A549 treated with Mapracorat at 1 μM for 4 hours (cell line): ENCODE results near the gene TRIM68. TPM values are rescaled to one million over a fixed set of nuclear protein-coding genes. Genes with fewer than 3 reads are reported as not detected.

Experiments used
- total RNA-seq: library from RNA; stranded (reverse); fragments of 200-300 nt; extraction: Qiagen RNA extraction; gene quantifications from 5 replicates; pipeline ENCODE4 v1.2.3, GENCODE V29; 2022

TRIM68 gene
- total RNA-seq: 8.1 to 10.4 TPM (median 9.9 TPM) in 5 replicates

GRCh38 chr11:4607781-4608666 is at the start of gene TRIM68:
Gene TRIM68, minus strand, starts transcription at chr11:4608231. Its CDS starts 2,727 bp downstream, at chr11:4605504.

GRCh38 chr11:4643682-4644081 is 35.7 kb upstream of the TRIM68 start, which contains the start of gene OR51E1:
Gene OR51E1, plus strand, starts transcription at chr11:4643982. Its CDS starts 8,545 bp downstream, at chr11:4652527.

GRCh38 chr11:4636962-4637661 is 29.1 kb upstream of the TRIM68 start, which contains the start of gene OR51D1:
Gene OR51D1, plus strand, starts transcription at chr11:4637477. Its CDS starts 2,314 bp downstream, at chr11:4639791.

GRCh38 chr11:4593739-4594138 is 14.3 kb downstream of the TRIM68 start, which contains the start of gene OR52I1:
Gene OR52I1, plus strand, starts transcription at chr11:4594039. Its CDS starts 0 bp downstream, at chr11:4594039.

GRCh38 chr11:4581443-4581842 is 26.6 kb downstream of the TRIM68 start, which contains the start of gene OR52I2:
Gene OR52I2, plus strand, starts transcription at chr11:4581743.

Other genes with a start within 250 kb of the TRIM68 start
- not detected in 5 replicates for gene OR52B4, start 239.8 kb downstream of the TRIM68 start, total RNA-seq
- 19.6 to 23.8 TPM (median 20.9 TPM) in 5 replicates for gene TRIM21, start 214.5 kb downstream of the TRIM68 start, total RNA-seq
- gene OR52K2, start 158.9 kb downstream of the TRIM68 start, total RNA-seq: not detected in 5 replicates
- not detected in 5 replicates for gene OR52K1, start 125.6 kb downstream of the TRIM68 start, total RNA-seq
- not detected in 5 replicates for gene OR52M1, start 63.0 kb downstream of the TRIM68 start, total RNA-seq
- not detected in 5 replicates for gene OR52I2, start 26.5 kb downstream of the TRIM68 start, total RNA-seq
- gene OR52I1, start 14.2 kb downstream of the TRIM68 start, total RNA-seq: not detected in 5 replicates
- not detected in 5 replicates for gene OR51D1, start 29.2 kb upstream of the TRIM68 start, total RNA-seq
- gene OR51E1, start 35.8 kb upstream of the TRIM68 start, total RNA-seq: not detected in 5 replicates
- not detected in 5 replicates for gene OR51E2, start 89.6 kb upstream of the TRIM68 start, total RNA-seq
- not detected in 5 replicates for gene MMP26, start 96.6 kb upstream of the TRIM68 start, total RNA-seq
- not detected in 5 replicates for gene OR51F1, start 161.7 kb upstream of the TRIM68 start, total RNA-seq
- gene OR52R1, start 196.1 kb upstream of the TRIM68 start, total RNA-seq: not detected in 5 replicates
- not detected in 5 replicates for gene OR51F2, start 213.1 kb upstream of the TRIM68 start, total RNA-seq
- gene OR51S1, start 241.0 kb upstream of the TRIM68 start, total RNA-seq: not detected in 5 replicates